Hepatocyte (in vitro differentiated cells): ENCODE results near the gene ATP5IF1.

Experiments
- CTCF ChIP-seq: fragments of 200-600 bp; sonication (generic); IDR thresholded peaks from 2 replicates; pipeline ENCODE4 v1.5.1; 2016; ENCODE audit warnings: antibody characterized with exemption, mild to moderate bottlenecking; ENCODE audit not compliant: poor library complexity
- EZH2 ChIP-seq: fragments of 200-600 bp; sonication (generic); IDR thresholded peaks from 2 replicates; pipeline ENCODE4 v1.6.1; 2016; ENCODE audit warnings: antibody characterized with exemption, mild to moderate bottlenecking, borderline replicate concordance

- no peak for TF ChIP-seq CTCF
- no peak for TF ChIP-seq EZH2
Observed at GRCh38 chr1:28265577-28265976, 29.7 kb downstream of the ATP5IF1 start.
